ENCODE results near the gene CHST15. TPM values are rescaled to one million over a fixed set of nuclear protein-coding genes. Genes with fewer than 3 reads are reported as not detected.

The CHST15 gene
- total RNA-seq, 2 experiments from 2014 or later = not detected

DNA sequence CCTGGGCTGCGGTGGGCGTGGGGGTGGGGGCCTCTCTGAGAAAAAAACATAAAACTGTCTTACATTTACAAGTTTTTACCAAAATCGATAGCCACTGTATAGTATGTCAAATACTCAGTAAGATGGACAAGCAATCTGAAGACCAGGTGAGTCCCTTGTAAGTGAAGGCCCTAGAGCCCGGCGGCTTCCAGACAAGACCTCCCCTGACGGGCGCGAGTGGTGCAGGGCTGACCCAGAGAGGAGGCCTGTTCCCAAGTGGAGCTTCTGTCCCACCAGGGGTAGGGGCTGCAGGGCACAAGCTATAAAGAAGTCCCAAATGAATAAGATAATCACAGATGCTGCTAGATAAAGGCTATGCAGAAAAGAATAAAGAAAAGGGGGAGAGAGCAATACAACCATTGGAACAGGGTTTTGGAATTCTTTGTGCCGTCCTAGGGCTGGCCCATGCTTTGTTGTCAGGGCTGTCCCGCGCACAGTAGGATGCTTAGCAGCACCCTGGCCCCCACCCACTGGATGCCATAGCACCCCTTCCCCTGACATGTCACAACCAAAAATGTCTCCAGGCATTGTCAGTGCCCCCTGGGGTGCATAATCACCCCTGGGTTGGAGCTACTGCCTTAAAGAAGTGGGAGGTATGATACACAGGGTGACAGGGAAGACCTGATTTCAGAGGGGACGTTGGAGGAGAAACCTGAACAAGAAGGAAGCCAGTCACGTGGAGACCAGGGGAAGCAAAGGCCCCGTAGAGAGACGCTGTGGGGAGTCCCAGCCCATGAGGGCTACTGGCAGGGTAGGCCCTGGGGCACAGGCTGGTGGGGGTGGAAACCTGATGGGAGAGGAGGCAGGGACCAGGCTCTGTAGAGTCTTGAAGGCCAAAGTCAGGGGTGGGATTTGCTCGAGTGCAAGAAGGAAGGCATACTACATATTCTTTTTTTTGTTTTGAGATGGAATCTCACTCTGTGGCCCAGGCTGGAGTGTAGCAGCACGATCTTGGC lies 43.1 kb downstream of the CHST15 start:
- ChIA-PET POLR2A (no interaction called here), CTCF (no interaction called here)

DNA sequence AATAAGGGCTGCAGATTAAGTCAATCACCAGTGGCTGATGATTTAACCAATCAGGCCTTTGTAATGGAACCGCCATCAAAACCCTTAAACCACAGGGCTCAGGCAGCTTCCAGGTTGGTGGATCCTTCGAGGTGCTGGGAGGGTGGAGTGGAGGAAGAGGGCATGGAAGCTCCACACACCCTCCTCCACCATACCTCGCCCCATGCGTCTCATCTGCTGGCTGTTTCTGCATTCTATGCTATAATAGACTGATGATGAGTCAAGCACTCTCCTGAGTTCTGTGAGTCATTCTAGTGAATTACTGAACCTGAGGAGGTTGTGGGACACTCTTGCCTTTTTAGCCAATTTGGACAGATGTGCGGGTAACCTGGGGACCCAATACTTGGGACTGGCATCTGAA lies 43.9 kb downstream of the CHST15 start:
- ChIA-PET CTCF (no interaction called here), POLR2A (no interaction called here)

DNA sequence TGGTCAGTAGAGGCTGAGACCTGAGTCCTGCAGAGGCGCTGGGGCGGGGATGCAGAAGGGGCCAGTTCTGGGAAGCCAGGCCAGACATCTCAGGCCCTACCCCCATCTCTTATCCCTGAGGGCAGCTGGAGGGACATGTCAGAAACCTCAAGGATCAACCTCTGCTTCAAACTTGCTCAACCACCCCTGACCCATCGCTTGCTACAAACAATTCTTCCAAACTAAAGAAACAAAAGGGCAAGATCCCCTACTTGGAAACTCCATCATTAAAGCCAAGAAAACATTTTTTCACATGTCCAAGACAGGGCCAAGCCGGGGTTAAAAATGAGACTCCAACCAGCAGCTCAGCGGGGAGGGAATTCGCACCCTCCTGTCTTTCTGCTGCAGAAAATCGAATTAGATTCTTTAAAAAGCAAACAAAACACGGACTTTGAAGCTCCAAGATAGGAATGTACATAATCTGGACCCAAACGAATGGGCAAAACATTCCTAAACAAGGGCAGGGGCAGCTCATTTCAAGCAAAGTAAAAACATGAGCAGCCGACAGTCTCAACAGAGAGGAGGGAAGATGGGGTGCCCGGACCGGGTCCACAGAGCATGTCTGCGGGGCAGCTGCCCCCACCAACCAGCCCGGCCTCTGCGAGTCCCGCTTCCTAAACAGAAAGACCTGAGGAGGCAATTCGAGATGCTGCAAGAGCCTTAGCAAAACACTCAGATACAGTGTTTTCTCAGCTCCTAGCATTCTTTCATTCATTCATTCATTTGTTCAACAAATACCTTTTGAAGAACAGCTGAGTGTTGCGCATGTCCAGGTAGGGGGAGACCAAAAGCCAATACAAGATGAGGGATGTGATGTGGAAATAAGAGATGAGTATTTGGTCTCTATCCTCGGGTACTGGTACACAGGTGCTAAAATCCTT lies 44.8 kb downstream of the CHST15 start:
- CTCF ChIA-PET = no interaction called here
- POLR2A ChIA-PET = interaction anchor here (0.5 kb wide), 1 partner anchor 16 kb away, joined by 4 read pairs; no protein-coding TSS in a partner anchor

DNA sequence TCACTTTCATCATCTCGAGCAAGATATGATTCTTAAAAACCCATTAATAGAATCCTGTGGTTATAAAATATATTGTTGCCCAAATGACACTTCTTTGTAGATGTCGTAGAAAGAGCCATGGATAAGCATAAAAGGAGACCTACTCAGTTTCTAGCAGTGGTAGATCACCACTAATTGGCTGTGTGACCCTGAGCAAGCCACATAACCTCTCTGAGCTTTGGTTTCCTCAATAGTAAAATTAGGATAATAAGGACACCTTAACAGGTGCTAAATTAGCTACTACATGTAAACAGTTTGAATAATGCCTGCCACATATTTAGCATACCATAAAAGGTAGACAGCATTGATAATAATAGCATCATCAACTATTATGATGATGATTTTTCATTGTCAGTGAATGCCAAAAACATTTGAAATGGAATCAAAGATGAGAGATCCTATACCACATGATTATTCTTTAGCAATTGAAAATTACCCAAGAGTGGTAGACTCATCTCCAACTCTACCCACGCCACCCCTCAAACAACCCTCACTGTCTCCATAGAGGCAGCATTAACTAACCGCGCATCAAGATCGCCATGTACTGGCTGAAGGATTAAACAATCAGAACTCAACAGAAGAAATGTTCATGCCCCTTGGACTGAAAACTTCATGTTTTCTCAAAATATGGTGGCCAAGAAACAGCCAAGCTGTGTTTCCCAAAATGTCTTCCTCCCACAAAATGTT lies 45.8 kb downstream of the CHST15 start:
- POLR2A ChIA-PET = no interaction called here
- CTCF ChIA-PET = no interaction called here

DNA sequence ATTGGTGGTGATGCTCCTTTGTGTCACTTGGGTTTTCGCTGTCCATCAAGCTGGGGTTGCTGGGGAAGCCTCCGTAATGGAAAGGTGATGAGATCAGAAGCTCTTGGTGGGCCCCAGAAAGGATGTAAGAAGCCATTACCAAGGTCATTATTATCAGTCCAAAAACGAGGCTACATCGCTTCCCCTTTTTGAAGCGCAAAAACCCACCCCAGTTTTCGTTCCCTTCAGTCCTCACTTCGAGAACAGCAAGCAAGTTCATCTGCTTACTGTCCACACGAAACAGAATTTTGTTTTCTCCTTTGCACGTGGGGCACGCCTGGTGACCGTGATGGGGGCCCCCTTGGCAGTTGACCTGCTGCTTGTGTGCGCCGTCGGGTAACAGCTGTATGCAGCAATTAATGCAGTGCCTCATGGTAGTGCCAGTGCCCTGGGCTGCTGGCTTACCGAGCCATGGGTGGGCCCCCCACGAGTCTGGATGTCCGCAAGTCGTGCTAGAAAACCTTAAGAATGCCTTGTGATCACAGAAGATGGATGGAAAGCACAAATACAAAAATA lies 47.5 kb downstream of the CHST15 start:
- POLR2A ChIA-PET = no interaction called here
- CTCF ChIA-PET = no interaction called here

DNA sequence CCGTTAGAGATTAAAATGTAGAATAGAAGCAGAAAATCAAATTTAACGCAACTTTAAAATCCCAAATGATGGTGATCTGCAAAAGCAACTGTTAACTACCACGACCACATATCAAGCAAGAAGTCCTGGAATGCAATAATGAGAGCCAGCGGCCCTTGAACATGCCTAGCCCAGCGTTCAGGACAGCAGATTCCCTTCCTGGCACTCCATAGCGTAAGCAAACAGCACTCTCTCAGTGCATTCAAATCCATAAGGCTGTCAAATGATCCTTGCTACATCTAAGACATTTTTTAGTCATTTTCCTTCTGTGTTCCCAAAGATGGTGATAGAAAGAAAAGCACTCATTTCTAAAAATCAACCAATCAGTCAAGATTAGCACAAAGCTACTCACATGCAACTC lies 48.1 kb downstream of the CHST15 start:
- CTCF ChIA-PET = no interaction called here
- POLR2A ChIA-PET = no interaction called here

DNA sequence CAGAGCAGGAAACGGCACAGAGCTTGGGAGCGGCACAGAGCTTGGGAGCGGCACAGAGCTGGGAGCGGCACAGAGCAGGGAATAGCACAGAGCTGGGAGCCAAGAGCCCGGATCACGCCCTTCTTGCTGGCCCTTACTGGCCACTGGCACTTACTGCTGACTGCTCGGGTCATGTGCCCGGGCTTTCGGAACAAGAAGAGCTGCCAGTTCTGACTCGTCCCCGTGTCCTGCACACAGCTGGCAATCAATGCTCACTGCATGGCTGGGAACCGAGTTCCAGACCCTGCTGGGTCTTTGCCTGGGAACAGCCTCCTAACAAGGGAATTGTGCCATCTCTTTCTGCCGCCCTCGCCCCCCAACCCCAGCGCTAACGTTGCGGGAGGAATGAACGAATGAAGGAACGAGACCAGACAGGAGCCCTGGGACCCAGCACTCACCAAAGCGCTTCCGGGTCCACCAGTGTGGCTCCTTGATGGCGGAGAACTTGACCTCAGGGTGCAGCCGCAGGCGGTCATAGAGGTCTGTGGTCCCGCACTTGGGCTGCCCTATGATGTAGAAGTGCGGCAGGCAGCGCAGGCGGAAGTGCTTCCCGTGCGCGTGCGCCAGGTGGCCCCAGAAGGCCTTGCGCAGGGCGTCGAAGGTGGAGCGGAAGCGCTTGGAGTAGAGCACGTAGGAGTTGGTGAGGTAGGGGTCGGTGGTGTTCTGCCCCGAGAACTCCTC lies 49.1 kb downstream of the CHST15 start:
- ChIA-PET CTCF (no interaction called here), POLR2A (no interaction called here)

DNA sequence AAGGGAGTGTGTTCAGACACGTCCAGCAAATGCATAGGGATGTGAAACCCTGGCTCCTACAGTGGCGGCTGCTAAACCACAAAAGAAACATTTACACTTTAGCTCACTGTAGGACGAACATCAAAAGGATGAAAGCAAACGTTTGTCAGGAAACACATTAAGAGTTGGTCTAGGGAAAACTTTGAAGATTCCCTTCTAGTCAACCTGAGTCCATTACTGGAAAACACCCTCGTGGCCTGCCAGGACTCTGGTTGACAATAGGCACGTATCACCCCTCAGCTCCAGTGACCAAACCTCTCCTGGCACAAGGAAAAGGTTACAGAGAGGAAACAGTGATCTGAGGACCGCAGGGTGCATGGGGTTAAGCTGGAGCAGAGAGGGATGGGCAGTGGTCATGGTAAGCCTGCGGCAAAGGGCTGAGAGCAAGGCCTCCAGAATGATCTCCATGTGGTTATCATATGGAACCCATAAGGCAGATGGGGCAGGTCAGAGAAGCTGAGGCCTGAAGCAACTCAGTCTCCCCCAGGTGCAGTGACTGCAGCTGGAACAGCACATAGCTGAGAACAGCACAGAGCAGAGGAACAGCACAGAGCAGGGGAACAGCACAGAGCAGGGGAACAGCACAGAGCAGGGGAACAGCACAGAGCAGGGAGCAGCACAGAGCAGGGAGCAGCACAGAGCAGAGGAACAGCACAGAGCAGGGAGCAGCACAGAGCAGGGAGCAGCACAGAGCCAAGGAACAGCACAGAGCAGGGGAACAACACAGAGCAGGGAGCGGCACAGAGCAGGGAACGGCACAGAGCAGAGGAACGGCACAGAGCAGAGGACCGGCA lies 49.9 kb downstream of the CHST15 start:
- CTCF ChIA-PET = no interaction called here
- POLR2A ChIA-PET = no interaction called here

DNA sequence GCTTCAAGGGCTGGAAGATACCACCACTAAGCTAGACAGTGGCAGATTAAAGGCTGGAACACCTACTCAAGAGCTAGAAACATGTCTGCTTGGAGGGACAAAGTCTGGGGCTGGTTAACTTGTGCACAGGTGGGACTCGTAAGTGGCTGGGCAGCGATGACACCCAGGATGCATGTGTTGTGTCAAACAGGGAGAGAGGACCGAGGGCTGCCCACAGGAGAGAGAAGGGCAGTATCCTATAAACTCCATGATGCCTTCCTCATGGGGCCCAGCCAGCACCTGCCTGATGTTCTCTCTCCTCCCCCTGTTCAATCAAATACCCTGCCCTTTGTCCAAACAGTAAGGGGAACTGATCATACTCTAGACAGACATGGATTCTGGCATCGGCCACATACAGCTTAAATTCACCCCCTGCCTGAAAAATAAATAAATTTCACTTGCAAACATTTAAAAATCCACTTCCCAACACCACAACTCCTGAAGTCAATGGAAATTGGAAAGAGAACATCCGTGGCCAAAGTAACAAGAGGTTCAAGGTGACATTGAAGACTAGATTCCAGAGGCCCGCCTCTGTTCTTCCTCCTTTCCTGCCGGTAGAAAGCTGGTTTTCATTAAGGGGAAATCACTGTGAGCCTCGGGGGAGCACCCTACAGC lies 50.6 kb downstream of the CHST15 start:
- CTCF ChIA-PET = no interaction called here
- POLR2A ChIA-PET = no interaction called here

DNA sequence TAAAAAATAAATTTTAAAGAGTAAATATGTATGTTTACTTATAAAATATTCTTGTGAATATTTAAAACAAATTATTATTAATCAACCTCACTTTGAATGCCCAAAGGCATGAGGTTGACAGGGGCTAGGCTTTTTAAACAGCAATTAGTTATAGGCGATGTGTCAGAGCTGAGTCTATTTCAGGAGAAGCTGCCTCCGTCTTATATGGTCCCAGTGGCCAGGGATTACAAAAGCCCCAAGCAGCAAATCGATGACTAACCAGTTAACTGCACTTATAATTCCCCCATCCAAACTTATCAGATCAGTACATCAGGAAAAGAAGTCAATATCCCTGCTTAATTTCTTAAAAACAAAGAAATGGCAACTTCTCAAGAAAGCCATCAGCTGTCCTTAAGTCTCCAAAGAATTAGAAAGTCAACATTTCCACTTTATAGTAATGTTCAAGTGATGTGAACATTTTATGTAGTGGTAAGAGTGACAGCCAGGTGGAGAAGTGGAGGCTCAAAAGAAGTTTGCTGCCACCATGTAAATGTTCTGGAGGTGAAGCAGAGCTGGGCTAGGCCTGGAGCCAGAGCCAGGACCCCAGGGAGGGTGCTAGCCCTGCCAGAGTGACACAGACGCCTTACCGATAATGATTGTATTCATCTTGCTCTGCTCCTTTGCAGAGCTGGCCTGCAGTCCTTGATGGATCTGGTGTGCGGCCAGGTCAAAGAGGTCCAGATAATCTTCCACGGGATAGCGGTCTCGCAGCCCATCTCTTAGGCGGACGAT lies 51.5 kb downstream of the CHST15 start:
- ChIA-PET POLR2A (no interaction called here), CTCF (no interaction called here)

DNA sequence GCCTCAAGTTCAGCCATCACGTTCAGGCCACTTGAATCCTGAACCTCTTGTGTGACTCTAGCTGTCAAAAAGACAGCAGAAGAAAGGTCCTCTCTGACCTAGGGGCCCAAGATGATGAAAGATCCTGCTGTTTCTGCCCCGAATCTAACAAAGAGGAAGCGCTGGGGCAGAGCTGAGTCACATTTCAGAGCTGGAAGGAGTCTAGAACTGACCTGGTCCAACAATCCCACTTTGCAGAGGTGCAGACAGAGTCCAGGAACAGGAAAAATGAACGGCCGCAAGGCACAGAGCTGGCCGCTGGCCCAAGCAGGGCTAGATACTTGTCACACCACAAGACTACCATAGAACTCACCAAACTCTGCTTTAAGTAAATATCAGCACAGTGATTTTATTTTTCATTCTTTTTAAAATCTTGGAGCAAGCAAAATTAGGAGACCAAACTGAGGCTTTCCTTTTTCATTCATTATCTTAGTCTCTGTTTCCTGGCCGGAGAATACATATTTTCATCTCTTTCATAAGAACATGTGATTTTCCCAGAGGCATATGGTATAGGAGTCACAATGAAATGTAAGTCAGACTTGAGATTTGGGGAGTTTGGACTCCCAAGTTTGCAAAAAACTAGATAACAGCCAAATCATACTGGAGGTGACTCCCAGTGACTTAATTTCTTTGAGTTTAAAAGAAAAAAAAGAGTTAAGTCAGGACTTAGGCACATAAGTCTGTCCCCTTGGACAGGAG lies 52.8 kb downstream of the CHST15 start:
- CTCF ChIA-PET = no interaction called here

DNA sequence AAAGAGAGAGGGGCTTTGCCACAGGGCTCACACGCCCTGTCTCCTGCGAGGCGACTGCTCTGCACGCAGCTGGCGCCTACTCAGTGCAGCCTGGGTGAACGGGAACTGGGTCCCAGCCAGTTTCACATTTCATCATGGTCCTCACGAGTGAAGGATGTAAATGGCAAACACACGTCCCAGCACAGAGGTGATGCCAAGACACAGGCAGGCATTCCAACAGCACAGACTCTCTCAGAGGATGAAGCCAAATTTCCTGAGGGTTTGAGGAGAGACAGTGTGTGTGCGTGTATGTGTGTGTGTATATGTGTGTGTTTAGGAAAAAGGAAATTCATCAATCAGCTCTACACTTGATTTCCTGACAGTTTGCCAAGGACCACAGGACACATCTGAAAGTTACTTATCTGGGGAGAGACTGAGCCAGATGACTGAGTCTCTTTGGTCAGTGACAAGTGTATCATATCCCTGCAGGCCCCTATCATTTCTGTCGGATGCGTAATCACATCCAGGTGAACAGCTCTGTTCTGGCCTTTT lies 53.9 kb downstream of the CHST15 start:
- ChIA-PET POLR2A (no interaction called here), CTCF (interaction anchor here (0.8 kb wide), 1 partner anchor 45 kb away, joined by 3 read pairs; no protein-coding TSS in a partner anchor)

More for the DNA sequence above, 52.8 kb downstream of the CHST15 start:
- POLR2A ChIA-PET = no interaction called here

DNA sequence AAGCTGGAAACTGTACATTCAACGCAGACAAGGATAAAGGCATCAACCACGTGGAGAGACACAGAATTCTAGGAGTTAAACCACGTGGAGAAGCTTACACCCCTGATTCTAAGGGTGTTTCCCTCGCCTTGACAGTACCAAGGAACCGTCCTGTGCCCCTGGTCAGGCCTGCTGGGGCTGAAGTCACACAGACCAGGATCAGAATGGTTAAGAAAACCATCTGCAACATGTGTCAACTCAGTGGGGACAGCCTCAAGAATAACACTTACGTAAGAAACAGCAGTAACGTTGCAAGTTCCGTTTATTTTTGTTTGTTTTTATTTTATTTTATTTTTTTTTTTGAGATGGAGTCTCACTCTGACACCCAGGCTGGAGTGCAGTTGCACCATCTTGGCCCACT lies 55.6 kb downstream of the CHST15 start:
- CTCF ChIA-PET = interaction anchor here (1.3 kb wide), 1 partner anchor 12 kb away, joined by 3 read pairs; no protein-coding TSS in a partner anchor
- POLR2A ChIA-PET = no interaction called here

DNA sequence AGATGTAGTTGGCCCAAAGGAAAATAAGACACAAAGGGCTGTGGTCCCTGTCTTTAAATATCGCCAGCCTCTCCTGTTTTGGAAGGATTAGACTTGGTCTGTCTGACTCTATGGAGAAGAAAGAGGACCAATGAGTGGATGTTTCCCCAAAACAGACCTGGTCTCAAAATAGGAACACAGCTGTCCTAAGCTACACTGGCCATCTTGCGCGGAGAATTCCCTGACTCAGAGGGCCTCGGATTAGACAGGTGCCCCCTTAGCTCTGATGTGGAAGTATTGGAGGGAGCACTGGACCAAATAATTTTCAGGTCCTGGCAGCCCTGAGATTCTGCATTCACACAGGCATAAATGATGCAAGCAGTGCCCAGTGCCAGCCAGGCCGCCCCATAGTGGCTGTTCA lies 56.1 kb downstream of the CHST15 start:
- POLR2A ChIA-PET = no interaction called here

DNA sequence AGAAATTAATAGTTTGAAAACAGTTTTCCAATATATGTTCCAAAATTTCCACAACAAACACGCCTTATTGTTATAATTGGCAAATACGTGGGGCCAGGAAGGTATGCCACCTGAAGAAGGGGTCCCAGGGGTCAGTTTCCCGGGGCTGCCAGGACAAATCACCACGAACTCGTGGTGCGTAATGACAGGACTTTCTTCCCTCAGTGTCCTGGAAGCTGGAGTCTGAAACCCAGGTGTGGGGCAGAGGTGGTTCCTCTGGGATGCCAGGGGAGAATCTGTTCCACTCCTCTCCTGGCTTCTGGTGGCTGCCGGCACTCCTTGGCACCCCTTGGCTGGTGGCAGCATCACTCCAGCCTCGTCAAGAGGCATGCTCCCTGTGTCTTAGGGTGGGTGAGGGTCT lies 56.7 kb downstream of the CHST15 start:
- ChIA-PET CTCF (no interaction called here), POLR2A (no interaction called here)

More for the DNA sequence above, 56.1 kb downstream of the CHST15 start:
- CTCF ChIA-PET = no interaction called here

DNA sequence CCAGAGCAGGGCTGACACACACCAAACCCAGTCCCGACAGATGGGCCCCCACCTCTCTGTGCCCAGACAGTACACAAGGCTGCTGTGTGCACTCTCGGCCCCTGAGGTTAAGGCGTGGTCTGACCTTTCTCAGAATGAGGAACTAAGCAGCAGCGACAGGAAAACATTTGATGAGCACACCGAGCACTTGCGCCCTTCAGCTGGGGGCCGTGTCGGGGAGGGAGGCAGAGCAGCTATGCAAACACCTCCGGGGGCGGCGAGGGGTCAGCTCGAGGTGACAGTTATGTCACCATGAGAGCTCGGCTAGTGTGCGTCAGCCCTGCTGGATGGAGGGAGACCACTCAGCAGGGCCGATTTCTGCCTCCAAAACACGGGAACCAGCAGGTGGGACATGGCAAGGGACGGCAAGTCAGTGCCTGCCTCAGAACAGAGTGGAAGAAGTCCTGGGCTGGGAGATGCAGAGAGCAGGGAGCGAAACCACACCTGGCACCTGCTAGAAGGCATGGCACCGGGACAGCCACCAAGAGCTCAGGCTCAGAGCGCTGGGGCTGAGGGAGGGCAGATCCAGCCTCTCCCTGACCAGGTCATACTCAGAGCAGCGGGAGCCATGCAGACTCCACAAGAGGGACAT lies 57.4 kb downstream of the CHST15 start:
- POLR2A ChIA-PET = no interaction called here
- CTCF ChIA-PET = no interaction called here
